Keratinocyte (primary cell): ENCODE data around the gene PLAA.

Source experiments
- CTCF ChIP-seq, 3 experiments: IDR thresholded peaks in 1 of 3; conservative IDR thresholded peaks in 1 of 3; optimal IDR thresholded peaks in 1 of 3; 2 replicates in 2 of 3; 3 replicates in 1 of 3; pipeline versions ENCODE3 to v1.5.1; 2011; ENCODE audit warnings: low read length in 3 of 3, mild to moderate bottlenecking in 3 of 3, moderate library complexity in 2 of 3, control low read depth in 1 of 3, inconsistent platforms in 1 of 3; ENCODE audit not compliant: insufficient read depth in 2 of 3; ENCODE audit errors: extremely low read depth in 1 of 3
- EZH2 ChIP-seq: IDR thresholded peaks from one replicate; pipeline ENCODE4 v1.6.1; 2012; ENCODE audit warnings: inconsistent platforms, mild to moderate bottlenecking, low read length, moderate library complexity

- TF ChIP-seq CTCF (optimal IDR thresholded peaks at IDR 0.05 in 1 of 3, IDR thresholded peaks at IDR 0.05 in 1 of 3, conservative IDR thresholded peaks at IDR 0.05 in 1 of 3; ENCODE audit: extremely low read depth in 1 of 3, insufficient read depth in 2 of 3, low read length in 3 of 3) (no peak), EZH2 (no peak)
Observed at GRCh38 chr9:26928902-26929495, 18.0 kb downstream of the PLAA start.
